Ramos (cell line): ENCODE measurements around the gene ZCRB1.
"Not testable (repeated sequence)": the region's sequence is repeated elsewhere in the genome, so short reads cannot be mapped to it uniquely, and the experiment has no call there.

Experiments used
- in situ Hi-C: fragments of 300-500 bp; cut with MboI; formaldehyde crosslinking; loops from one replicate; pipeline ENCODE4 v1.14.3; 2022; ENCODE audit warnings: low sequenced_read_pairs; ENCODE audit not compliant: unreplicated experiment

ZCRB1 gene

DNA sequence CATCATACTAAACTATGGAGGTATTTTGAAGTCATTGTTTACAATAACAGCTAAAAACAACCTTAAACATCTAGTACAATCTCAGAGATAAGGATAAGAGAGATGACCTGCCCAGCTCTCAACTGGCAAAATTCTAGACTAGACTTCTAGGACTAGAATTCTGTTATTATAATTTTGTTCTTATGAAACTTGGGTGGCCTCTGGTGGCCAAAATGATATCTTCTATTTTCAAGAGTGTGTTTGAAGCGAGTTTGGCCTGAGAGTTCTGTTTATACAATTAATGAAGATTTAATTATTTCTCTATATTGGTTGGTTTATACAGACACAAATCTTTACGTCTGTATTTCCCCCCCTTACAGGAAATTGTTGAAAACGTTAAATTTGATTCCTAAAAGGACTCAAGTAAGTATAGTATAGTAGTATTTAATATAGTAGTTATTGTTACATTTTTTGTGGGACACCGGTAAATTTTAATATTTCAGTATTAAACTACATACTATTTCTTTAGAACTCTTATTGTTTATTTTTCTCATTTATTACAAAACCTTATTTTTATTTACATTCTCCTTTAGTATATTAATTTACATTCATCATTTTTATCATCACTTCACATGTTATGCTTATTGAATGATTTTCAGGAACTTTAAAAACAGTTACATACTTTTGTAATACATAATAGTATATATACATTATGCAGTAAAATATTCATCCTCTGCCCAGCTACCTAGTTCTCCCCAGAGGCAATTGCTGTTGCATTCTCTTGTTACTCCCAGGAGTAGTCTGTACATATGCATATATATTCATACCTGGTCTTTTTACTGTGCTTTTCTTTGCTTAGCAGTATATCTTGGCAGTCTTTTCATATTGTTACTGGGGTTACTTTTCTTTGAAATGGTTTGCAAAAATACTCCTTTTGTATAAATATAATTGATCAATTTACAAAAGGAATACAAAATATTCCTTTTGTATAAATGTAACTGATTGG is 6.7 kb upstream of the ZCRB1 start:
- in situ Hi-C loops, result no loop called here

DNA sequence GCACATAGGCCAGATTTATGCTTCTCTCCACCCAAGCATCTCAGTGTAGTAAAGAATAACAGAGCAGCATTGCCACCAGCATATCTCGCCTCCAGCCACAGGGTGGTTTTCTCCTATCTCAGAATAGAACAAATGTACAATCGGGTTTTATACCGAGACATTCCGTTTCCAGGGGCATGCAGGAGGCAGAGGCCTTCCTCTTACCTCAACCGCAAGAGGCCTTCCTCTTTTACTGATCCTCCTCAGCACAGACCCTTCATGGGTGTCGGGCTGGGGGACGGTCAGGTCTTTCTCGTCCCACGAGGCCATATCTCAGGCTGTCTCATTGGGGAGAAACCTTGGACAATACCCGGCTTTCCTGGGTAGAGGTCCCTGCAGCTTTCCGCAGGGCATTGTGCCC is 4.2 kb upstream of the ZCRB1 start:
- in situ Hi-C loops, result not testable (repeated sequence)

DNA sequence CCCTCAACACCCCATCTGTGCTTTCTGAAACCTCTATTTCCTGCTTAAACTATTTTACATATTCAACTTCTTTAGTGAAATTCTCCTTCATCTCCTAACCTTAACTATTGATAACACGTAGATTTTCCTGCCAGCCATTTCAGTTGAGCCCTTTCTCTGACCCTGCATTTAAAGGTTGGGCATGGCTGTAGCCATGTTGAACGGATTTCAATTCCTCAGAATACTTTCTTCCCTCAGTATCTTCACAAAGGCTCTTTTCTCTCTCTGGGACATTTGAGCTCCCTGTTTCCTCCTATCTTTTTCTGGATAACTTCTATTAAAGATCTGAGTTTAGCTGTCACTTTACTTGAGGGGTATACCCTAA is 1.3 kb upstream of the ZCRB1 start:
- in situ Hi-C loops, result no loop called here

DNA sequence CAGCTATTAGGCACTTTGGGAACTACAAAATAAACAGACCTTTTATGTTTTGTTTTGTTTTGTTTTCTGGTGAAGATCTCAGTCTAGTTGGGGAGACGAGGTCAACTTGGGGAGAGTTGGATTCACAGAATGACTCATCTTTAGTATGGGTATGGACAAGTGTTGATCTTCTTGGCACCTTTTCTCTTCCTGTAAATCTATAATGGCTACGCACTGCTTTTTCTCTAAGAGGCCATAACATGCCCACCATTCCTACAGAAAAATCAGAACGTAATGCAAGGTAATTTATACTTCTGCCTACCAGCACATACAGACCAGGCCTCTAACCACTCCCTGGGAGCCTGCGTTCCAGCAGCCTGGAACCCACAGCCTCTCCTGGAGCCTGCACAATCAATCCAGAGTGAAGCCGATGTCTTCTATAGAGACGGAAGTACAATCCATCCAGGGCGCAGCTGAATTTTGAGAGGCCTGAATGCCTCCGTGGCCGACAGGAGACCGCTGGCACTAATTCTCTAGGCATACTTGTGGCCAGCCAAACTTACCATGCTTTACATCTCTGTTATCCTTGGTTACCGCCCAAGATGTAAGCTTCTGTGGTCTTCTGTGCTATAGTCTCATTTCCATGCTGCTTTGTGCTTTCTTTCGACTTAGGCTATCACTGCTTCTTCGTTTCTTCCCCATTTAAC is 790 bp upstream of the ZCRB1 start:
- in situ Hi-C loops, result no loop called here

DNA sequence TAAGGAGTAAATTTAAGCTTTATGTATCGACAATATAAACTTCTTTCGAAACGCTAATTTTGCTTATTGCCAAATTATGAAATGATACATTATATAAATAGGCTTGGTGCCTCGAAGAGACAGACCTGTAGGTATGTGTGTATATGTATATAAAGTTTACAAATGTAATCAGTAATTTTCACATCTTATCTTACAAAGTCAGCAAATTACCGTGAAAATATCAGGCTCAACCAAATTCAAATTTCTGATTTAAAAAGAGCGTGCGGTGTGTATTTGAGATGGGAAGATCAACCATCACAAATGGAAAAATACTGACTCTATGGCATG is 605 bp downstream of the ZCRB1 start:
- in situ Hi-C loops, result no loop called here

DNA sequence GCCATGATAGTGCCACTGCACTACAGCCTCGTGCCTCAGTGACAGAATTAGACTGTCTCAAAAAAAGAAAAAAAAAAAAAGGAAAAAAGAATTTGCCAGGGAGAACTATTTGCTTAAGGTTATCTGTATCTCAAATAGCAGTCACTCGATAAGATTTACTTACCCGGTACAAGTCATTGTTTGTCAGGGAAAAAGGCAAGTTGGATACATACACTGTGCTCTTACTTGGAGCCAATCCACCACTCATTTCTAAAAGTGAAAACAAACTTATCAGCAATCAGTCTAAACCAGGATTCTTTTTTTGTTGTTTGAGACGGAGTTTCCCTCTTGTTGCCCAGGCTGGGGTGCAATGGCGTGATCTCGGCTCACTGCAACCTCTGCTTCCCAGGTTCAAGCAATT is 2.0 kb downstream of the ZCRB1 start:
- in situ Hi-C loops, result no loop called here

DNA sequence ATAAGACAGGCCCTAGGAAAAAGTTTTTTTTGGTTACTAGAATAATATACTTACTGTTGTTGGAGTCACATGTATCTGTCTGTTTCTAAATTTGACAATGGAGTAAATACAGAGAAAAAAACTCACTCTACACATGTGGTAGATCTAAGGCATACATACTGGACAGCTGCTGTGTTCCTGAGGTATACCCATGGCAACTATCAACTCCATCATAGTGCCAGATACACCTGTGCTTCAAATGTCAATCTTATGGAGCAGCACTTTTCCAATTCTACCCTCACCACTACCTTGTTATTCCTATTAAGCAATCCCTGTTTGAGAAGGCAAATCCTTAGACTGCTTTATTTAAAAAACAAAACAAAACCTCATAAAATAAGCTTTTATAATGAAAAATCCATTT is 3.3 kb downstream of the ZCRB1 start:
- in situ Hi-C loops, result no loop called here

DNA sequence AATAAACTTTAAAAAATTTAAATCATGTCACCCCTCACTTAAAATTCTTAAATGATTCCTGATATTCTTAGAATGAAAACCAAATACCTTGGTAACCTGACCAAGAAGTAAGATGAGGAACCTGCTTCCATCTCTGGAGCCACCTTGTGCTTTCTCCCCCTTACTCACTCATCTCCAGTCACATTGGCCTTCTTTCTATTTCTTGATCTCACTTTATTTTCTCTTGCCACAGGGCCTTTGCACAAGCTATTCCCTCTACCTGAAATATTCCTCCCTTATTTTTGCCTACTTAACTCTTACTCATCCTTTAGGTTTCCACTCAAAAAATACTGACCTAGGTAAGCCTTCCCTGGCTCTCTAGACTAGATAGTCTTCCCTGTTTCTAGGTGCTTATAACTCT is 5.1 kb downstream of the ZCRB1 start:
- in situ Hi-C loops, result no loop called here

DNA sequence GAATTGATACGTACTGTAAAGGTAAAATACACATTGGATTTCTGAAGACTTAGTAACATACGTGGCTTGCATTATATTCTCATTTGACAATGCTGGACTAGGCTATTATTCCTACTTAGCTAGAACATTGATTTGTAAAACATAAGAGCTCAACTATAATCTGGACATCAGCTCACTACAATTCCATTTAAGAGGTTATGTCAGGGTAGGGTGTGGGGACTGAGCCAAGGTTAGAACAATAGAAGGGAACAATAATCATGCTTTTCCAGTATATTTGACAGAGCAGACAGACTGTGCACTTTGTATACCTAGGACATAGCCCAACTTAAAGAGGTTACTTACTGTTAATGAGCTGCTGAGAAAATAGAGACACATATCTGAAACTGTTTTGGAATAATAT is 10.8 kb downstream of the ZCRB1 start:
- in situ Hi-C loops, result no loop called here

DNA sequence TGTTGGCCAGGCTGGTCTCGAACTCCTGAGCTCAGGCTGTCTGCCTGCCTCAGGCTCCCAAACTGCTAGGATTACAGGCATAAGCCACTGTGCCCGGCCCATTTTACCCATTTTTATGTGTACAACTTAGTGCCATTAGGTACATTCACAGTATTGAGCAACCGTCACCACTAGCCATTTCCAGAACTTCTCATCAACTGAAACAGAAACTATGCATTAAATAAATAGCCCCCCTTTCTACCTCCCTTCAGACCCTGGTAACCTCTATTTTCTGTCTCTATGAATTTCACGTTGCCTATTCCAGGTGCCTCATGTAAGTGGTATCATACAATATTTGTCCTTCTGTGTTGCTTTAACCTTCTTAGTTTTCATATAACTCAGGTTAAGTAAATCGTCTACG is 15.9 kb downstream of the ZCRB1 start:
- in situ Hi-C loops, result no loop called here

DNA sequence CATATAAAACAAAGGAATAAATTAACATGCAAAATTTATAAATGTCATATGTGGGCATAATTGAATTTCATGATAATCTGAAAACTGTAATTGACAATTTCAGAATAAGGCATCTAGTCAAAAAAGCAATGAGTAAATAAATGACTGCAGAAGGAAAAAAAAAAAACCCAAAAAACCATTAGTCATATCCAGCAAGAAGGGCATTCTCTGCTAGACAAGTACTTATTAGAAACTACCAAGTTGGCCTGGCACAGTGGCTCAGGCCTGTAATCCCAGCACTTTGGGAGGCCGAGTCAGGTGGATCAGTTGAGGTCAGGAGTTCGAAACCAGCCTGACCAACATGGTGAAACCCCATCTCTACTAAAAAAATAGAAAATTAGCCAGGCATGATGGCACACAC is 17.5 kb downstream of the ZCRB1 start:
- in situ Hi-C loops, result no loop called here

DNA sequence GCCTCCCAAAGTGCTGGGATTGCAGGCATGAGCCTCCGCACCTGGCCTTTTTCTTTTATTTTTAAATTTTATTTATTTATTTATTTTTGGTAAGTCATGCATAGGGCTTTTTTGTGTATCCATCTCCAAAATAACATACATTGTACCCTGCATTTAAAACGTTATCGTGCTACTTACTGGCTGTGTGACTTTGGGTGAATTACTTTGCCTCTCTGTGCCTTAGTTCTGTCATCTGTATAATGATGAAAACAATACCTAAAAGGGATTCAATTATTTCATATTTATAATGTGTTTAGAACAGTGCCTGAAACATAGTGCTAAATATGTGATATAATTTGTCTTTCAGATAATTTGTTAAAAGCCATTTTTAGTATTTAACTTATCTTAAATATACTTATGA is 19.6 kb downstream of the ZCRB1 start:
- in situ Hi-C loops, result no loop called here

DNA sequence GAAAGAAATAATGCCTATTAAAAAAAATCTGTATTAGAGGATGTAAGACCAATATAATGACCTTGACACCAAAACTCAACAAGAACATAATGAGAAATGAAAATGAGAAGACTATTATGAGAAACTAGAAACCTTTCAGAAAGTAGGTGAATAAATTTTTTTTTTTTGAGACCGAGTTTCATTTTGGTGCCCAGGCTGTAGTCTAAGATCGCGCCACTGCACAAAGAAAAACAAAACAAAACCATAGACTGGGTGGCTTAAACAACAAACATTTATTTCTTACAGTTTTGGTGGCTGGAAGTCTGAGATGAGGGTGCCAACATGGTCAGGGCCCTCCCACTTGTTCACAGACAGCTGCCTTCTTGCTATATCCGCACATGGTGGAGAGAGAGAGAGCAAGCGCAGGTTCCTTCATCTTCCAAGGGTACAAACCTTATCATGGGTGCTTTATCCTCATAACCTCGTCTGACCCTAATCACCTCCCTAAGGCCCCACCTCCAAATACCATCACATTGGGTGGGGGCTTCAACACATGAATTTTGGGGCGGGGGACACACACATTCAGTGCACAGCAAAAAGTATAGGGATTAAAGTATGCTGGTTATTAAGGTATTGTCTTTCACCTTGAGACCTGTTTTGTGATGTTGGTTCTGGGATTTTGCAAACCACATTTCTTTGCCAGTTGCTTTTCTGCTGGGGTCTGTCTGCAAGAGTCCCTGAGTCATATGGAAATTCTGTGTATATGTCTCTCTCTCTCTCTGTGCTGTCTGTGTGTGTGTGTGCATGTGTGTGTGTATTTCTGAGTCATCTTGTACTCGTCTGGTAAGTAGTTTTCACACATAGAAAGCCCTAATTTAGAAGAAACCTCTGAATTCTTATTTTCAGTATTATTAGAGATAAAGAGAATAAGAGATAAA is 26.2 kb downstream of the ZCRB1 start:
- in situ Hi-C loops, result no loop called here

DNA sequence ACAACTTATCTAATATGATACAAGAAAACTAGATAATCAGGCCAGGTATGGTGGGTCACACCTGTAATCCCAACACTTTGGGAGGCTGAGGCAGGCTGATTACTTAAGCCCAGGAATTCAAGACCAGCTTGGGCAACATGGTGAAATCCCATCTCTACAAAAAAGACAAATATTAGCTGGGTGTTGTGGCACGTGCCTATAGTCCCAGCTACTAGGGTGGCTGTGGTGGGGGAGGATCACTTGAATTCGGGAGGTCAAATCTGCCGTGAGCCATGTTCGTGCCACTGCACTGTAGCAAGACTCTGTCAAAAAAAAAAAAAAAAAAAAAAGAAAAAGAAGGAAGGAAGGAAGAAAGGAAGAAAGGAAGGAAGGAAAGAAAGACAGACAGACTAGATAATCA is 27.0 kb downstream of the ZCRB1 start:
- in situ Hi-C loops, result no loop called here

DNA sequence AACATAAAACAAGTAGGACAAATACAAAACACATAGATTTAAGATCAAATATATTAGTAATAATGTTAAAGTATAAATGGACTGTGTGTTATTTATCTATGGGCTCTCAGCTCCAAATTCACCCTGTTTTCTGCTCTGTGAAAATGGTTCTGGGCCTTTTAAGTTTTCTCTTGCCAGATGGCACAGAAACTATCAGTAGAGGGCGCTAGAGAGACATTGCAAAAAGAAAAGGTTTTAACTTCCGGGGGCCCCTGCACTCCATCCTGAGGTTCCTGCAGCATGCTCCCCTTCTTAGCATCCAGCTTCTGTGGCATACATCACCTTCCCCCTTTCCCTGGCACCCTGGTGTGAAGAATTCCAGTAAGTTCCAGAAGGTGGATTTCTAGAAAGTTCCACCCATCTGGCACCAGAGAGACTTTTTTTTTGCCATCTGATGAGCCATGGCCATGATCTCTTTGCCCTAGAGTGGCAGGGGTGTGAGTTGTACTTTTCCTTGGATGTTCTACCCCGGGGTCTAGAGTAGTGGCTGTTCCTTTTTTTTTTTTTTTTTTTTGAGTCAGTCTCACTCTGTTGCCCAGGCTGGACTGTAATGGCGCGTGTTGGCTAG is 29.3 kb downstream of the ZCRB1 start:
- in situ Hi-C loops, result no loop called here

DNA sequence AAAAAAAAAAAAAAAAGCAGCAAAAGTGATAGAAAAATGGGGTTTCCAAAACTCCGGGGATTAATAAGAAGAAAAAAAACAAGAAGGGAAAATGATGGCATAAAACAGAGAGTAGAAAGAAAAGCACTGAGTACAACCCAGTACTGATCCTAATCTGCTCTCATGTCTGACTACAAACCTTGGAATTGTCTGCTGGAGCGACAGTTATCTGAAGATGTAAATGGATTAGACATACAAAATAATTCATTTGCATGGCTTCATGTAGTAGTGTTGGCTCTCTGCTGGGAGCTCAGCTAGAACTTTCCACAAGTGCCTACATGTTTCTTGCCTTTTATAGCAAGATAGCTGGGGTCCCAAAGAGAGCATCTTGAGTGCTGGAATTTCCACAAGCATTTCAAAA is 34.2 kb downstream of the ZCRB1 start:
- in situ Hi-C loops, result no loop called here

DNA sequence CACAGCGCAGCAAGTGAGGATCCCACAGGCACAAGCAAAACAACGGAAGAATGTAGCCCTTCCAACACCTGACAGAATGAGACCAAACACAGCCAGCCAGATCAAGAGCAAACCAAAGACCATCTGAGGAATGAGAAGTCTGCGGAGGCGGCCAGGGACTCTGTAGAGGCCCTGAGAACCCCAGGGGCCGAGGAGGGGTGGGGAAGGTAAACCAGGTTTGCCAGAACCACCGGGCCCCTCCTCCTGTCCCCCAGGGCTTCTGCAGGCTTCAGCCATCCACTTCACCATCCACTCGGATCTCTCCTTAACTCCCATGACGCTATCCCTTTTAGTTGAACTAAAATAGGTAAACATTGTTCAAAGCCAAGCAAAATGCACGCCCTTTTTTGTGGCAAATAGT is 37.4 kb downstream of the ZCRB1 start:
- in situ Hi-C loops, result no loop called here

DNA sequence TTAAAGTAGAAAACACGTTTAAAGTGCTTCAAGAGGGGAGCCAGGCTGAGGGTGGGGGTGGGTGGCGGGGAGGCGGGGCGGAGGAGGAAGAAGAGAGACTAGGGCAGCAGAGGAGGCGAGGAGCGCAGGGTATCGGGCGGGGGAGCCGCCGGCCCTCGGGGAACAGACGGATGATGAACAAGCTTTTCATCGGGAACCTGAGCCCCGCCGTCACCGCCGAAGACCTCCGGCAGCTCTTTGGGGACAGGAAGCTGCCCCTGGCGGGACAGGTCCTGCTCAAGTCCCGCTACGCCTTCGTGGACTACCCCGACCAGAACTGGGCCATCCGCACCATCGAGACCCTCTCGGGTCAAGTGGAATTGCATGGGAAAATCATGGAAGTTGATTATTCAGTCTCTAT is 39.2 kb downstream of the ZCRB1 start:
- in situ Hi-C loops, result no loop called here

DNA sequence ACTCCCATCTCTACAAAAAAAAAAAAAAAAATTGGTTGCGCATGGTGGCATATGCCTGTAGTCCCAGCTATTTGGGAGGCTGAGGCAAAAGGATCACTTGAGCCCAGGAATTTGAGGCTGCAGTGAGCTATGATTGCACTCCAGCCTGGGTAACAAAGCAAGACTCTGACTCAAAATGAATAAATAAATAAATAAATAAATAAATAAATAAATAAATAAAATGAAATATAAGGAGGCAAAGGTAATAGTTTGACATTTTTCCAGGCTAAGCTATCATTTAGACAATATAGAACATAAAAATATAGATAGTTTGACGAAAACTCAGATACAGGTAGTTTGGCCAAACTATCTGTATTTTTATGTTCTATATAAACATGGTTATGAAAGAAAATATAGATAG is 40.5 kb downstream of the ZCRB1 start:
- in situ Hi-C loops, result no loop called here

DNA sequence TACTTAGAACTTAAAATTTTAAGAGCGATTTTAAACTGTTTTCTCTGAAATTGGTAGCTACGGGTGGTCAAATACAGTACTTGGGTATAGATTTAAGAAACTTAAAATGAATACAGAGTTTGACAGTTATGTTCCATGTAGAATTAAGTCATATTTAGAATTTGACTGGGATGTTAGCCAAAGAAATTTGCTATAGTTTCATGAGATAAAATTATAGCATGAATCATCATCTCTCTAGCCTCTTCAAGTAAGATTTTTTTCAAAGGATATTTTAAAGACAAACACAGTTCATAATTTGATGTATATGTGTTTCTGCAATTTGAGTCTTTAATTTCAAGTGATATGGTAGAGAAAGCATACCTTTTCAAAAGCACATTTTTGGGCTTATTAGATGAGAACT is 41.0 kb downstream of the ZCRB1 start:
- in situ Hi-C loops, result no loop called here

DNA sequence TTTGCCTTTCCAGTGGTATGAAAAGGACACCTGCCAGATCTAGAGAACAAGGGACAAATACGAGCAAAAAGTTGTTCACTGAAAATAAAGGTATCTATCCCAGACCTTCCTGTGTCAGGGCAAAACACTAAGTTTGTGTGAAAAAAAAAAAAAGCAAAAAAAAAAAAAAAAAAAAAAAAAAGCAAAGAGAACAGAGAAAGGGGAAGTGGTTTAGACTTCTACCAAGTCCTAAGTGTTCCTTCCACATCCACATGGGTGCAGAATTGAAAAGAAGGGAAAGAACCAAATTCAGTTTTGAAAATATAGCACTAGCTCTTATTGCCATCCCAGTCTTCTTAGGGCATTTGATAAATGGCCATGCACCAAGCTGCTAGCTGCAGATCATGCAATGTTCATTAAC is 41.7 kb downstream of the ZCRB1 start:
- in situ Hi-C loops, result no loop called here
